CD4-positive, alpha-beta memory T cell (primary cell): ENCODE measurements around the gene OGFOD1. TPM values are rescaled to one million over a fixed set of nuclear protein-coding genes. Genes with fewer than 3 reads are reported as not detected.
A peak's percentile ranks its signal among the peaks of the same experiment; 100 is the strongest.

Source experiments
- CTCF ChIA-PET: fragments of 350-600 bp; sonication (Branson Sonifier 250); formaldehyde crosslinking; loops from one replicate; lab custom pipeline; 2021; ENCODE audit warnings: inconsistent platforms; ENCODE audit not compliant: partially characterized antibody; lab: Charles Lee
- POLR2A ChIA-PET: fragments of 350-600 bp; sonication (Branson Sonifier 250); formaldehyde crosslinking; loops from one replicate; lab custom pipeline; 2021; ENCODE audit not compliant: partially characterized antibody; lab: Charles Lee
- DNase-seq, 5 donors: peaks; one replicate each; pipeline versions ENCODE4 v3.0.0 to v3.0.0-alpha.2; 2020 to 2022; ENCODE audit warnings: mixed read lengths in 1 of 5
- H3K27ac ChIP-seq: one replicate; pipeline ENCODE4 v1.7.0; 2013; ENCODE audit warnings: low read depth, low read length
- H3K27me3 ChIP-seq: 2 replicates; pipeline ENCODE4 v1.7.0; 2013; ENCODE audit warnings: mild to moderate bottlenecking, low read length, moderate library complexity; ENCODE audit not compliant: insufficient read depth
- H3K36me3 ChIP-seq: 2 replicates; pipeline ENCODE4 v1.7.0; 2013; ENCODE audit warnings: mild to moderate bottlenecking, low read length, moderate library complexity; ENCODE audit not compliant: insufficient read depth
- H3K4me1 ChIP-seq: 2 replicates; pipeline ENCODE4 v1.7.0; 2013; ENCODE audit warnings: mild to moderate bottlenecking, low read length, moderate library complexity; ENCODE audit not compliant: insufficient read depth
- H3K4me3 ChIP-seq, 2 donors: one replicate each; pipeline ENCODE4 v1.7.0; 2013; ENCODE audit warnings: low read length in 2 of 2, mild to moderate bottlenecking in 1 of 2
- H3K9me3 ChIP-seq, 2 donors: one replicate each; pipeline ENCODE4 v1.7.0; 2013; ENCODE audit warnings: low read length in 2 of 2, control low read depth in 1 of 2; ENCODE audit not compliant: control insufficient read depth in 1 of 2
- H3K27ac Mint-ChIP-seq, 7 donors: one replicate each; pipeline ENCODE4 v1.8.0; 2020 to 2021; ENCODE audit warnings: mixed read lengths in 7 of 7, mild to moderate bottlenecking in 6 of 7, inconsistent platforms in 3 of 7, moderate library complexity in 3 of 7
- H3K27me3 Mint-ChIP-seq, 2 donors: one replicate each; pipeline ENCODE4 v1.8.0; 2020 to 2021; ENCODE audit warnings: mixed read lengths in 2 of 2
- H3K36me3 Mint-ChIP-seq, 2 donors: one replicate each; pipeline ENCODE4 v1.8.0; 2020 to 2021; ENCODE audit warnings: mixed read lengths in 2 of 2, inconsistent platforms in 1 of 2, mild to moderate bottlenecking in 1 of 2
- H3K4me1 Mint-ChIP-seq, 4 donors: one replicate each; pipeline ENCODE4 v1.8.0; 2020 to 2021; ENCODE audit warnings: mixed read lengths in 4 of 4, mild to moderate bottlenecking in 1 of 4
- H3K4me3 Mint-ChIP-seq, 8 donors: one replicate each; pipeline ENCODE4 v1.8.0; 2020 to 2021; ENCODE audit warnings: mixed read lengths in 8 of 8, mild to moderate bottlenecking in 7 of 8, moderate library complexity in 6 of 8, inconsistent platforms in 3 of 8
- H3K9me3 Mint-ChIP-seq, 8 donors: one replicate each; pipeline ENCODE4 v1.8.0; 2020 to 2021; ENCODE audit warnings: mixed read lengths in 8 of 8, mild to moderate bottlenecking in 5 of 8, inconsistent platforms in 3 of 8, moderate library complexity in 1 of 8
- intact Hi-C: fragments of 100-400 bp; cut with micrococcal nuclease; formaldehyde crosslinking; loops from one replicate; pipeline ENCODE4 v1.15.1; 2023
- polyA plus RNA-seq, 2 donors: library from polyadenylated mRNA; unstranded; fragments of 300-500 nt; fragmentation: Illumina TruSeq; gene quantifications; one replicate each; pipeline ENCODE4 v1.2.3, GENCODE V29; 2021
- total RNA-seq, 2 experiments: library from RNA; stranded (reverse); gene quantifications; one replicate each; pipeline ENCODE4 v1.2.3, GENCODE V29; 2021

Gene OGFOD1
- total and polyA plus RNA-seq, 4 experiments from 2014 or later: 42.7 to 151 (median 81.3) TPM

DNA sequence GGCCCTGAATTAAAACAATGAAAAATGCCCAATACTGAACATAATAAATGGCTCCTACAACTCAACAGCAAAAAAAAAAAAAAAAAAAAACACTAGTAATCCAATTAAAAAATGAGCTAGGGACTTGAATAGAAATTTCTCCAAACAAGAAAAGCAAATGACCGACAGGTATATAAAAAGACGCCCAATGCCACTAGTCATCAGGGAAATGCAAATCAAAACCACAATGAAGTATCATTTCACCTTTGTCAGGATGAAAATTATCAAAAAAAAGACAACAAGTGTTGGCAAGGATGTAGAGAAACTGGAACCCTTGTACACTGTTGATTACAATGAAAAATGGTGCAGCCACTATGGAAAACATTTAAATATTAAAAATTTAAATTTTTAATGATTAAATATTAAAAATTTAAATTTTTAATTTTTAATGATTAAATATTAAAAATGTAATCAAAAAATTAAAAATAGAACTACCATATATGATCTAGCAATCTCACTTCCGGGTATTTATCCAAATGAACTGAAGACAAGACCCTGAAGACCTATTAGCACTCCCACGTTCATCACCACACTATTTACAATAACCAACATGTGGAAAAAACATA lies 40.4 kb downstream of the OGFOD1 start:
- Mint-ChIP-seq H3K9me3 (no peaks in the 10 kb centered on the region), H3K27ac (no peak overlapping the region), H3K4me3 (no peak overlapping the region), H3K36me3 (peaks cover 44% of the 10 kb centered on the region in 2 donors), H3K4me1 (peaks cover 0 to 3% (median 0%) of the 10 kb centered on the region in 4 donors), H3K27me3 (no peaks in the 10 kb centered on the region)
- Histone ChIP-seq H3K27me3 (no peaks in the 10 kb centered on the region), H3K9me3 (no peaks in the 10 kb centered on the region), H3K36me3 (peaks cover 5% of the 10 kb centered on the region), H3K4me1 (no peaks in the 10 kb centered on the region), H3K27ac (no peak overlapping the region), H3K4me3 (no peak overlapping the region)
- intact Hi-C loops: no loop called here
- CTCF ChIA-PET: interaction anchor here (0.6 kb wide), 1 partner anchor 1085 kb away, joined by 3 read pairs; no protein-coding TSS in a partner anchor
- DNase-seq: no peak
- POLR2A ChIA-PET: interaction anchor here (0.7 kb wide), 1 partner anchor 18 kb away, joined by 3 read pairs; no protein-coding TSS in a partner anchor

GRCh38 chr16:56493126-56493525 lies 41.8 kb downstream of the OGFOD1 start:
- Histone ChIP-seq H3K4me3 (no peak overlapping the region), H3K9me3 (no peaks in the 10 kb centered on the region), H3K27me3 (no peaks in the 10 kb centered on the region), H3K36me3 (peaks cover 15% of the 10 kb centered on the region), H3K27ac (no peak overlapping the region), H3K4me1 (no peaks in the 10 kb centered on the region)
- Mint-ChIP-seq H3K27me3 (no peaks in the 10 kb centered on the region), H3K4me1 (peaks cover 0 to under 1% (median 0%) of the 10 kb centered on the region in 4 donors), H3K36me3 (peaks cover 50 to 53% of the 10 kb centered on the region in 2 donors), H3K4me3 (no peak overlapping the region), H3K9me3 (no peaks in the 10 kb centered on the region), H3K27ac (no peak overlapping the region)
- ChIA-PET CTCF (no interaction called here), POLR2A (no interaction called here)
- no peak for DNase-seq
- intact Hi-C loops: no loop called here

GRCh38 chr16:56493815-56494214 lies 42.5 kb downstream of the OGFOD1 start:
- DNase-seq: no peak
- intact Hi-C loops: no loop called here
- Mint-ChIP-seq H3K4me3 (no peak overlapping the region), H3K9me3 (no peaks in the 10 kb centered on the region), H3K4me1 (no peaks in the 10 kb centered on the region), H3K27me3 (no peaks in the 10 kb centered on the region), H3K27ac (no peak overlapping the region), H3K36me3 (peaks cover 57 to 59% of the 10 kb centered on the region in 2 donors)
- H3K27me3 ChIP-seq: no peaks in the 10 kb centered on the region
- no peaks in the 10 kb centered on the region for H3K4me1 ChIP-seq
- ChIA-PET CTCF (no interaction called here), POLR2A (no interaction called here)
- H3K4me3 ChIP-seq: no peak overlapping the region
- peaks cover 22% of the 10 kb centered on the region for H3K36me3 ChIP-seq
- H3K9me3 ChIP-seq: no peaks in the 10 kb centered on the region
- no peak overlapping the region for H3K27ac ChIP-seq

DNA sequence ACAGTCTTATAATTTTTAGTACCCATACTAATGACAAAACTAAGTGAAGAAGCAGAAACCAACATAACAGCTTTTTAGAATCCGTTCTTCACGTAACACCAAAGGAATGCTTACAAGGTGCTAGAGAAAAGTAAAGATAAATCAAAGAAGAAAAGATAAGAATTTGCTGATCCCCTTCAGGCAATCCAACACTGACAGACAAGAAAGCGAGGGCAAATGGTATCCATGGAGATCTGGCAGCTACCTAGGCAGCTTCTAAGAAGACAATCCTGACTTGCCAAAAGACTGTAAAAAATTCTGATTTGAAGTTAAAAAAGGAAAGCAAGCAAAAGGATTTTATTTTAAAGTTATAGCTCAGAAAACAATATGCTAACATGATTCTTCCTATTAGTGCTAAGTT lies 53.8 kb downstream of the OGFOD1 start:
- H3K27ac ChIP-seq: no peak overlapping the region
- no peaks in the 10 kb centered on the region for H3K27me3 ChIP-seq
- Mint-ChIP-seq H3K4me1 (peaks cover 0 to 1% (median 0%) of the 10 kb centered on the region in 4 donors), H3K9me3 (no peaks in the 10 kb centered on the region), H3K27me3 (no peaks in the 10 kb centered on the region), H3K36me3 (peaks cover 60 to 87% of the 10 kb centered on the region in 2 donors), H3K4me3 (no peak overlapping the region), H3K27ac (peak overlapping the region in 1 of 7 donors; percentile 46)
- H3K9me3 ChIP-seq: no peaks in the 10 kb centered on the region
- intact Hi-C loops: no loop called here
- ChIA-PET CTCF (interaction anchor here (0.9 to 2.9 kb wide), 2 partner anchors 72 to 197 kb away, joined by 4 to 7 read pairs; no protein-coding TSS in a partner anchor), POLR2A (no interaction called here)
- H3K4me1 ChIP-seq: no peaks in the 10 kb centered on the region
- DNase-seq: no peak
- H3K36me3 ChIP-seq: peaks cover 56% of the 10 kb centered on the region
- no peak overlapping the region for H3K4me3 ChIP-seq

DNA sequence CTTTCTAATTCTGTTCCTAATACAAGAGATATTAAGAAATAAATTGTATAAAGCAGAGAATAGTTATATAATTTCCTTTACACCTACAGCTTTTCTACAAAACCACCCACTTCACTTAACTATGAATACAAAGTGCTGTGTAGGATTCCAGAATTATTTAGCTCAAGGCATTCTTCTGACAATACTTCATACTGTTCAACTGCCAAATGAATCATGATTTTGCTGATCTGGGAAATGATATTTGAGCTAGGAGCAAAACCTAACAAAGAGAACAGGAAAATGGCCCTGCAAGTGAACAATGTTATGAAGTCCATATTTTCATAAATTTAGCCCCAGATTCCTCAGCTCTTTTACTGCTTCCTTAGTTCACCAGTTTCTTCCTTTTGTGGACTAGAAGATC lies 55.6 kb downstream of the OGFOD1 start:
- Mint-ChIP-seq H3K36me3 (peaks cover 66 to 86% of the 10 kb centered on the region in 2 donors), H3K27me3 (no peaks in the 10 kb centered on the region), H3K4me3 (no peak overlapping the region), H3K4me1 (peaks cover 0 to 4% (median 2%) of the 10 kb centered on the region in 4 donors), H3K27ac (peak overlapping the region in 1 of 7 donors; percentile 37), H3K9me3 (no peaks in the 10 kb centered on the region)
- intact Hi-C loops: no loop called here
- DNase-seq: no peak
- ChIA-PET CTCF (interaction anchor here (1.1 to 2.9 kb wide), 2 partner anchors 9 to 195 kb away, joined by 4 to 7 read pairs; no protein-coding TSS in a partner anchor), POLR2A (interaction anchor here (0.7 kb wide), 1 partner anchor 22 kb away, joined by 3 read pairs; no protein-coding TSS in a partner anchor)
- Histone ChIP-seq H3K4me3 (no peak overlapping the region), H3K36me3 (peaks cover 57% of the 10 kb centered on the region), H3K27ac (no peak overlapping the region), H3K9me3 (no peaks in the 10 kb centered on the region), H3K4me1 (no peaks in the 10 kb centered on the region), H3K27me3 (no peaks in the 10 kb centered on the region)

GRCh38 chr16:56510544-56510943 lies 59.2 kb downstream of the OGFOD1 start:
- Histone ChIP-seq H3K4me1 (no peaks in the 10 kb centered on the region), H3K4me3 (no peak overlapping the region), H3K36me3 (peaks cover 56% of the 10 kb centered on the region), H3K9me3 (no peaks in the 10 kb centered on the region), H3K27me3 (no peaks in the 10 kb centered on the region), H3K27ac (no peak overlapping the region)
- CTCF ChIA-PET: no interaction called here
- no peak overlapping the region for H3K27ac Mint-ChIP-seq
- H3K4me3 Mint-ChIP-seq: no peak overlapping the region
- intact Hi-C loops: no loop called here
- H3K36me3 Mint-ChIP-seq: peaks cover 49 to 62% of the 10 kb centered on the region in 2 donors
- H3K27me3 Mint-ChIP-seq: no peaks in the 10 kb centered on the region
- peaks cover 18 to 28% (median 20%) of the 10 kb centered on the region in 4 donors for H3K4me1 Mint-ChIP-seq
- no peak for DNase-seq
- no peaks in the 10 kb centered on the region for H3K9me3 Mint-ChIP-seq
- POLR2A ChIA-PET: interaction anchor here (1.5 kb wide), 1 partner anchor 191 kb away, joined by 4 read pairs; no protein-coding TSS in a partner anchor

GRCh38 chr16:56512025-56512424 lies 60.7 kb downstream of the OGFOD1 start:
- CTCF ChIA-PET: interaction anchor here (1.3 to 2.3 kb wide), 2 partner anchors 14 to 26 kb away, joined by 3 to 6 read pairs; no protein-coding TSS in a partner anchor
- H3K27me3 ChIP-seq: no peaks in the 10 kb centered on the region
- intact Hi-C loops: no loop called here
- Mint-ChIP-seq H3K4me3 (no peak overlapping the region), H3K4me1 (peaks cover 28 to 41% (median 31%) of the 10 kb centered on the region in 4 donors), H3K27ac (no peak overlapping the region), H3K27me3 (no peaks in the 10 kb centered on the region), H3K36me3 (peaks cover 41 to 47% of the 10 kb centered on the region in 2 donors), H3K9me3 (no peaks in the 10 kb centered on the region)
- H3K27ac ChIP-seq: no peak overlapping the region
- no peak overlapping the region for H3K4me3 ChIP-seq
- POLR2A ChIA-PET: interaction anchor here (1.3 kb wide), 1 partner anchor 8 kb away, joined by 4 read pairs; the partner anchor contains the start of gene BBS2
- no peaks in the 10 kb centered on the region for H3K9me3 ChIP-seq
- DNase-seq: no peak
- H3K4me1 ChIP-seq: peaks cover 2% of the 10 kb centered on the region
- H3K36me3 ChIP-seq: peaks cover 48% of the 10 kb centered on the region
